K562 (cell line): ENCODE data around the gene MCM5. TPM values are rescaled to one million over a fixed set of nuclear protein-coding genes. Genes with fewer than 3 reads are reported as not detected.
A peak's percentile ranks its signal among the peaks of the same experiment; 100 is the strongest.

Source experiments
- ATF3 ChIP-seq, 2 experiments: fragments of 450-650 bp in 1 of 2; sonication (generic) in 1 of 2; formaldehyde crosslinking in 1 of 2; IDR thresholded peaks in 1 of 2; conservative IDR thresholded peaks in 1 of 2; 2 replicates each; pipeline versions ENCODE4 v1.6.1 to v1.8.1; 2016 to 2023; ENCODE audit warnings: mild to moderate bottlenecking in 2 of 2, moderate library complexity in 2 of 2, inconsistent platforms in 1 of 2, missing genetic modification reagents in 1 of 2
- HDAC3 ChIP-seq: fragments of 450-650 bp; IDR thresholded peaks from 2 replicates; pipeline ENCODE4 v1.6.1; 2018; ENCODE audit warnings: borderline replicate concordance, mild to moderate bottlenecking, moderate library complexity; ENCODE audit not compliant: partially characterized antibody
- POLR2G ChIP-seq: fragments of 200-400 bp; formaldehyde crosslinking; IDR thresholded peaks from 2 replicates; pipeline ENCODE4 v1.6.1; 2017; ENCODE audit warnings: low read depth, mild to moderate bottlenecking, antibody characterized with exemption, low read length, moderate library complexity
- YBX1 ChIP-seq: fragments of 450-650 bp; IDR thresholded peaks from 2 replicates; pipeline ENCODE4 v1.7.1; 2016; ENCODE audit warnings: mild to moderate bottlenecking
- ZBTB1 ChIP-seq: sonication (generic); formaldehyde crosslinking; IDR thresholded peaks from 2 replicates; pipeline ENCODE4 v1.8.1; 2023; ENCODE audit warnings: missing genetic modification reagents, low read depth, mild to moderate bottlenecking, borderline replicate concordance
- ZNF384 ChIP-seq: IDR thresholded peaks from 2 replicates; pipeline ENCODE4 v1.6.1; 2012; ENCODE audit warnings: low read depth, low read length, improper control_type of control experiment
- ZNF449 ChIP-seq: fragments of 250-450 bp; sonication (Bioruptor Pico); IDR thresholded peaks from 2 replicates; pipeline ENCODE4 v1.8.0; 2022; ENCODE audit warnings: moderate library complexity, mild to moderate bottlenecking, inconsistent platforms
- polyA plus RNA-seq, 8 experiments: library from polyadenylated mRNA; depleted of rRNA in 4 of 8; stranded (reverse) in 5 of 8; unstranded in 3 of 8; fragments of >200 nt; fragmentation: Nextera tagmentation in 2 of 8; fragmentation: Illumina TruSeq in 1 of 8; extraction: Ambion mirVana in 2 of 8; extraction: Trizol in 1 of 8; gene quantifications; 2 replicates each; pipeline versions ENCODE4 v1.2.1 to v1.2.3, GENCODE V29; 2011 to 2014; ENCODE audit warnings: inconsistent platforms in 1 of 8, missing spikeins in 1 of 8
- total RNA-seq, 7 experiments: library from RNA; depleted of rRNA in 6 of 7; stranded (reverse); fragments of >200 nt in 6 of 7; fragmentation: Illumina TruSeq in 2 of 7; extraction: Trizol in 2 of 7; gene quantifications; 2 replicates each; pipeline versions ENCODE4 v1.2.1 to v1.2.3, GENCODE V29; 2011 to 2021; ENCODE audit warnings: low replicate concordance in 1 of 7

Gene MCM5
- total and polyA plus RNA-seq, 9 of the 15 experiments (the other 6 are each of a cell fraction or from before 2014, with no cell fraction given): 5.6 to 180 (median 66.1) TPM

DNA sequence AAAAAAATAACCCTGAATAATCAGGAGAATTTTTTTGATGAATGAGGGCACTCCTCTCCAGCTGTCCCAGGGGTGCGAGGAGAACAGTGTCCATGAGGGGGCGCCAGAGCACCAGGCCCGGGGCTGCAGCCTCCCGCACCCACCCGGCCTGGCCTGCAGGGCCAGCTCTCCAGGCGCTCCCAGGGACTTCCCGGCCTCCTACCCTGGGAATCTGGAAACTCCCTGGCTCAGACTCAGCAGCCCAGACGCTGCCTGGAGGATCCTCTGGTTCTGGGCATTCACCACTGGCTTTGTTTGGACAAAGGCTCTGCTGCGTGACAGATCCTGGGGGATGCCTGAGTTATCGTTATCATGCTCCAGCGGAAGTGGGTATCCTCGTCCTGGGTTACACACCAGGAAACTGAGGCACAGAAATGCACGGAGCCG is 31.0 kb downstream of the MCM5 start (continued):
- no peak for TF ChIP-seq ZNF449
- no peak for TF ChIP-seq HDAC3
- 0 out of 2 replicates have a peak, but pooled peaks have one; percentile 34 for TF ChIP-seq POLR2G
- no peak for TF ChIP-seq ZBTB1
- no peak for TF ChIP-seq YBX1
- TF ChIP-seq ZNF384: peak; percentile 25; the same call in 1 of the 2 replicates
- no peak for TF ChIP-seq ATF3 (IDR thresholded peaks at IDR 0.05)
- no peak for TF ChIP-seq ATF3 (CRISPR knock-in tag; conservative IDR thresholded peaks at IDR 0.05)
